SK-N-SH treated with all-trans-retinoic acid at 6 μM for 48 hours (cell line): ENCODE results near the gene CNTFR.

ENCODE experiments used
- ATAC-seq: fragments of 200-7000 bp; cut with Tn5 transposase; 3 replicates; pipeline ENCODE4 v1.9.1; 2020; ENCODE audit warnings: mild to moderate bottlenecking, moderate library complexity
- ARNTL ChIP-seq: fragments of 450-650 bp; formaldehyde crosslinking; IDR thresholded peaks from 2 replicates; pipeline ENCODE4 v1.5.0; 2020; ENCODE audit warnings: low read depth, mild to moderate bottlenecking, moderate library complexity, borderline replicate concordance
- BACH2 ChIP-seq: fragments of 250-450 bp; sonication (Bioruptor Pico); IDR thresholded peaks from 2 replicates; pipeline ENCODE4 v1.9.0; 2021; ENCODE audit warnings: mild to moderate bottlenecking, borderline replicate concordance
- CREB5 ChIP-seq: fragments of 250-450 bp; sonication (Bioruptor Pico); IDR thresholded peaks from 2 replicates; pipeline ENCODE4 v1.5.1; 2020; ENCODE audit warnings: low read depth, mild to moderate bottlenecking, moderate library complexity
- CSDC2 ChIP-seq: fragments of 250-450 bp; sonication (Bioruptor Pico); IDR thresholded peaks from 2 replicates; pipeline ENCODE4 v1.5.0; 2020; ENCODE audit warnings: mild to moderate bottlenecking, moderate library complexity
- CSRNP3 ChIP-seq: fragments of 250-450 bp; sonication (Bioruptor Pico); IDR thresholded peaks from 2 replicates; pipeline ENCODE4 v1.5.1; 2021; ENCODE audit warnings: mild to moderate bottlenecking, moderate library complexity
- ESRRG ChIP-seq: fragments of 250-450 bp; sonication (Bioruptor Pico); IDR thresholded peaks from 2 replicates; pipeline ENCODE4 v1.6.1; 2021; ENCODE audit warnings: mild to moderate bottlenecking
- GLIS3 ChIP-seq: fragments of 250-450 bp; sonication (Bioruptor Pico); IDR thresholded peaks from 2 replicates; pipeline ENCODE4 v1.5.0; 2020; ENCODE audit warnings: mild to moderate bottlenecking, moderate library complexity
- ISL1 ChIP-seq: fragments of 250-450 bp; sonication (Bioruptor Pico); IDR thresholded peaks from 2 replicates; pipeline ENCODE4 v2.1.2; 2022; ENCODE audit warnings: mild to moderate bottlenecking, moderate library complexity
- OSR1 ChIP-seq: fragments of 250-450 bp; sonication (Bioruptor Pico); IDR thresholded peaks from 2 replicates; pipeline ENCODE4 v1.8.0; 2022; ENCODE audit warnings: moderate library complexity, mild to moderate bottlenecking, inconsistent platforms
- PATZ1 ChIP-seq: fragments of 250-450 bp; sonication (Bioruptor Pico); IDR thresholded peaks from 2 replicates; pipeline ENCODE4 v1.8.0; 2020; ENCODE audit warnings: mild to moderate bottlenecking, moderate library complexity, borderline replicate concordance
- POU6F1 ChIP-seq: fragments of 250-450 bp; sonication (Bioruptor Pico); IDR thresholded peaks from 2 replicates; pipeline ENCODE4 v1.8.0; 2021; ENCODE audit warnings: low read depth, mild to moderate bottlenecking, moderate library complexity, borderline replicate concordance
- PPARA ChIP-seq: fragments of 250-450 bp; sonication (Bioruptor Pico); IDR thresholded peaks from 2 replicates; pipeline ENCODE4 v1.5.0; 2020; ENCODE audit warnings: mild to moderate bottlenecking, borderline replicate concordance
- RARB ChIP-seq: fragments of 250-450 bp; sonication (Bioruptor Pico); IDR thresholded peaks from 2 replicates; pipeline ENCODE4 v1.8.0; 2021; ENCODE audit warnings: mild to moderate bottlenecking, moderate library complexity
- SNAI2 ChIP-seq: fragments of 250-450 bp; sonication (Bioruptor Pico); IDR thresholded peaks from 2 replicates; pipeline ENCODE4 v1.5.0; 2020; ENCODE audit warnings: mild to moderate bottlenecking, moderate library complexity
- TCF4 ChIP-seq: fragments of 250-450 bp; sonication (Bioruptor Pico); IDR thresholded peaks from 2 replicates; pipeline ENCODE4 v1.8.0; 2021; ENCODE audit warnings: mild to moderate bottlenecking, moderate library complexity, borderline replicate concordance
- TOX ChIP-seq: fragments of 250-450 bp; sonication (Bioruptor Pico); IDR thresholded peaks from 2 replicates; pipeline ENCODE4 v1.8.0; 2021; ENCODE audit warnings: mild to moderate bottlenecking, moderate library complexity, borderline replicate concordance
- TSHZ2 ChIP-seq: fragments of 250-450 bp; sonication (Bioruptor Pico); IDR thresholded peaks from 2 replicates; pipeline ENCODE4 v1.5.0; 2020; ENCODE audit warnings: mild to moderate bottlenecking, moderate library complexity
- ZC3H10 ChIP-seq: fragments of 250-450 bp; sonication (Bioruptor Pico); IDR thresholded peaks from 2 replicates; pipeline ENCODE4 v1.5.1; 2021; ENCODE audit warnings: mild to moderate bottlenecking, moderate library complexity
- ZFP3 ChIP-seq: fragments of 250-450 bp; sonication (Bioruptor Pico); IDR thresholded peaks from 2 replicates; pipeline ENCODE4 v1.5.0; 2020; ENCODE audit warnings: mild to moderate bottlenecking, moderate library complexity
- ZFP30 ChIP-seq: fragments of 450-650 bp; formaldehyde crosslinking; IDR thresholded peaks from 2 replicates; pipeline ENCODE4 v1.5.0; 2022; ENCODE audit warnings: mild to moderate bottlenecking, moderate library complexity
- ZNF565 ChIP-seq: fragments of 450-650 bp; formaldehyde crosslinking; conservative IDR thresholded peaks from 2 replicates; pipeline ENCODE4 v1.5.0; 2020; ENCODE audit warnings: low read depth, mild to moderate bottlenecking, moderate library complexity
- ZNF70 ChIP-seq: fragments of 450-650 bp; formaldehyde crosslinking; IDR thresholded peaks from 2 replicates; pipeline ENCODE4 v1.5.0; 2020; ENCODE audit warnings: mild to moderate bottlenecking, moderate library complexity
- ZNF8 ChIP-seq: fragments of 450-650 bp; formaldehyde crosslinking; IDR thresholded peaks from 2 replicates; pipeline ENCODE4 v1.5.0; 2020; ENCODE audit warnings: mild to moderate bottlenecking, moderate library complexity

The CNTFR gene

GRCh38 chr9:34522091-34522887 is 67.2 kb downstream of the CNTFR start:
- no peak for ATAC-seq
- TF ChIP-seq CSRNP3 (CRISPR knock-in tag) (no peak), POU6F1 (no peak), PPARA (CRISPR knock-in tag) (no peak), ARNTL (no peak), BACH2 (CRISPR knock-in tag) (no peak), ZNF565 (CRISPR knock-in tag) (no peak), TCF4 (no peak), CREB5 (CRISPR knock-in tag) (no peak), TSHZ2 (CRISPR knock-in tag) (no peak), OSR1 (CRISPR knock-in tag) (no peak), ZFP3 (CRISPR knock-in tag) (no peak), RARB (CRISPR knock-in tag) (no peak), ZC3H10 (CRISPR knock-in tag) (no peak), SNAI2 (no peak), ISL1 (CRISPR knock-in tag) (no peak)

- no peak for ATAC-seq
- no peak for TF ChIP-seq GLIS3 (CRISPR knock-in tag)
- no peak for TF ChIP-seq TOX (CRISPR knock-in tag)
- no peak for TF ChIP-seq POU6F1
- no peak for TF ChIP-seq ZNF8 (CRISPR knock-in tag)
- no peak for TF ChIP-seq RARB (CRISPR knock-in tag)
- no peak for TF ChIP-seq TSHZ2 (CRISPR knock-in tag)
- no peak for TF ChIP-seq ZFP3 (CRISPR knock-in tag)
- TF ChIP-seq BACH2 (CRISPR knock-in tag): no peak
- no peak for TF ChIP-seq ESRRG (CRISPR knock-in tag)
- TF ChIP-seq OSR1 (CRISPR knock-in tag): no peak
- TF ChIP-seq PPARA (CRISPR knock-in tag): no peak
- TF ChIP-seq ZNF565 (CRISPR knock-in tag): no peak
- TF ChIP-seq CSDC2: no peak
- TF ChIP-seq ZC3H10 (CRISPR knock-in tag): no peak
- no peak for TF ChIP-seq ZNF70 (CRISPR knock-in tag)
- TF ChIP-seq ARNTL: no peak
- TF ChIP-seq PATZ1 (CRISPR knock-in tag): no peak
- no peak for TF ChIP-seq ZFP30 (CRISPR knock-in tag)
Measured at GRCh38 chr9:34521406-34522045, 68.0 kb downstream of the CNTFR start.
